Brain microvascular endothelial cell (primary cell): ENCODE data around the gene ERCC3.
"Not testable (repeated sequence)": the region's sequence is repeated elsewhere in the genome, so short reads cannot be mapped to it uniquely, and the experiment has no call there.

Source experiments
- DNase-seq: peaks from one replicate; pipeline ENCODE4 v3.0.0-alpha.2; 2020
- H3K27ac ChIP-seq: fragments of 250-450 bp; sonication (Bioruptor Pico); 2 replicates; pipeline ENCODE4 v1.5.1; 2020; ENCODE audit warnings: mild to moderate bottlenecking, moderate library complexity
- H3K27me3 ChIP-seq: fragments of 250-450 bp; sonication (Bioruptor Pico); replicated peaks from 2 replicates; pipeline ENCODE4 v1.5.1; 2020; ENCODE audit warnings: mild to moderate bottlenecking
- H3K36me3 ChIP-seq: fragments of 250-450 bp; sonication (Bioruptor Pico); replicated peaks from 2 replicates; pipeline ENCODE4 v1.5.1; 2020; ENCODE audit warnings: mild to moderate bottlenecking
- H3K4me3 ChIP-seq: 2 replicates; pipeline ENCODE4 v1.5.1; 2011; ENCODE audit warnings: low read depth, mild to moderate bottlenecking, control low read depth, low read length, moderate library complexity
- in situ Hi-C: cut with HindIII; loops from 2 replicates; pipeline ENCODE4 v1.10.0; 2017; ENCODE audit warnings: low sequenced_read_pairs, low pct_ligation_motif_present
- TF ChIP-seq, protein P1 (sequence below): IDR thresholded peaks from 2 replicates; pipeline ENCODE4 v1.5.1; 2011; ENCODE audit warnings: low read depth, mild to moderate bottlenecking, moderate library complexity, low read length, control low read depth, inconsistent platforms; ENCODE audit errors: missing control alignments

ERCC3 gene

DNA sequence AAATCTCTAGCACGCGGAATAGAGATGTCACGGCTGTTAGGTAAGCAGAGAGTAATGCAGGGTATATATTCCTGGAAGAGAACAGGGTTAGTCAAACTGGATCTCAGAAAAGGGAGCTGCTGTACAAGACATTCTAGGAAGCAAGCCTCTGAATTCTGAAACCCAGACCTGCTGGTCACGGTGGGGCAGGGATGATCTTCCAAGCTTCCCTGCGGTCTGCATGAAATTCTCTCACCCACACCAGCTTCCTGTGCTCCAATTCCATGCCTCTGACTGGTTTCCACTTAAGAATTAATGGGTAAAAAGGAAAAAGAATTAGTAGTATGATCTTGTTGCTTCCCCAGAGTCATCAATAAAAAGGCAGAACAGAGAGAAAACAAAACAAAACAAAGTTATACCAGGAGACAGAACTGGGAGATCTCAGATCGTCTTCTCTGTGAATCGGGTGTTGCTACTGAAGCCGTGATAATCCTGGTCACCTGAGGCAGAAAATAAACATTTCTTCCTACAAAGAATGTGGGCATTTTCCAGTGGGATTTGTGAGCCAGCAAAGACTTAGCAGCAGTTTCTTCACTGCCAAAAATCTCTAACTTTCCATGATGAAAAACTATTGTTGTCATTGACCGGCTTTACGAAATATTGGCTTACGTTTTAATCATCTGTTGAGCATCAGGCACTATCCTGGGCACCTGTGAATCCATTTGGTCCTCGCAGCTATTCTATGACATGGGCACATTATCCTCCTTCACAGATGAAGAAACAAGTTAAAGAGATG lies 68.6 kb downstream of the ERCC3 start:
- Histone ChIP-seq H3K36me3 (no peaks in the 10 kb centered on the region), H3K4me3 (no peak overlapping the region), H3K27me3 (no peaks in the 10 kb centered on the region), H3K27ac (no peak overlapping the region)
- in situ Hi-C loops, result no loop called here
- peak; percentile 73 for DNase-seq
- TF ChIP-seq, protein P1, sequence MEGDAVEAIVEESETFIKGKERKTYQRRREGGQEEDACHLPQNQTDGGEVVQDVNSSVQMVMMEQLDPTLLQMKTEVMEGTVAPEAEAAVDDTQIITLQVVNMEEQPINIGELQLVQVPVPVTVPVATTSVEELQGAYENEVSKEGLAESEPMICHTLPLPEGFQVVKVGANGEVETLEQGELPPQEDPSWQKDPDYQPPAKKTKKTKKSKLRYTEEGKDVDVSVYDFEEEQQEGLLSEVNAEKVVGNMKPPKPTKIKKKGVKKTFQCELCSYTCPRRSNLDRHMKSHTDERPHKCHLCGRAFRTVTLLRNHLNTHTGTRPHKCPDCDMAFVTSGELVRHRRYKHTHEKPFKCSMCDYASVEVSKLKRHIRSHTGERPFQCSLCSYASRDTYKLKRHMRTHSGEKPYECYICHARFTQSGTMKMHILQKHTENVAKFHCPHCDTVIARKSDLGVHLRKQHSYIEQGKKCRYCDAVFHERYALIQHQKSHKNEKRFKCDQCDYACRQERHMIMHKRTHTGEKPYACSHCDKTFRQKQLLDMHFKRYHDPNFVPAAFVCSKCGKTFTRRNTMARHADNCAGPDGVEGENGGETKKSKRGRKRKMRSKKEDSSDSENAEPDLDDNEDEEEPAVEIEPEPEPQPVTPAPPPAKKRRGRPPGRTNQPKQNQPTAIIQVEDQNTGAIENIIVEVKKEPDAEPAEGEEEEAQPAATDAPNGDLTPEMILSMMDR, result no peak

DNA sequence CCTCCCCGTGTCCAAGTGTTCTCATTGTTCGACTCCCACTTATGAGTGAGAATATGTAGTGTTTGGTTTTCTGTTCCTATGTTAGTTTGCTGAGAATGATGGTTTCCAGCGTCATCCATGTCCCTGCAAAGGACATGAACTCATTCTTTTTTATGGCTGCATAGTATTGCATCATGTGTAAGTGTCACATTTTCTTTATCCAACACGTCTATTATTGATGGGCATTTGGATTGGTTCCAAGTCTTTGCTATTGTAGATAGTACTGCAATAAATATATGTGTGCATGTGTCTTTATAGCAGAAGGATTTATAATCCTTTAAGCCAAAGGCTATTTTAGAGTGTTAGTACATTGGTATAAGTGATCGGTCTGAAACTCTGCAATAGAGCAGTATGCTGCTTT lies 69.8 kb downstream of the ERCC3 start:
- H3K36me3 ChIP-seq, H3K27ac ChIP-seq, in situ Hi-C loops, H3K4me3 ChIP-seq, H3K27me3 ChIP-seq, DNase-seq: not testable (repeated sequence)

DNA sequence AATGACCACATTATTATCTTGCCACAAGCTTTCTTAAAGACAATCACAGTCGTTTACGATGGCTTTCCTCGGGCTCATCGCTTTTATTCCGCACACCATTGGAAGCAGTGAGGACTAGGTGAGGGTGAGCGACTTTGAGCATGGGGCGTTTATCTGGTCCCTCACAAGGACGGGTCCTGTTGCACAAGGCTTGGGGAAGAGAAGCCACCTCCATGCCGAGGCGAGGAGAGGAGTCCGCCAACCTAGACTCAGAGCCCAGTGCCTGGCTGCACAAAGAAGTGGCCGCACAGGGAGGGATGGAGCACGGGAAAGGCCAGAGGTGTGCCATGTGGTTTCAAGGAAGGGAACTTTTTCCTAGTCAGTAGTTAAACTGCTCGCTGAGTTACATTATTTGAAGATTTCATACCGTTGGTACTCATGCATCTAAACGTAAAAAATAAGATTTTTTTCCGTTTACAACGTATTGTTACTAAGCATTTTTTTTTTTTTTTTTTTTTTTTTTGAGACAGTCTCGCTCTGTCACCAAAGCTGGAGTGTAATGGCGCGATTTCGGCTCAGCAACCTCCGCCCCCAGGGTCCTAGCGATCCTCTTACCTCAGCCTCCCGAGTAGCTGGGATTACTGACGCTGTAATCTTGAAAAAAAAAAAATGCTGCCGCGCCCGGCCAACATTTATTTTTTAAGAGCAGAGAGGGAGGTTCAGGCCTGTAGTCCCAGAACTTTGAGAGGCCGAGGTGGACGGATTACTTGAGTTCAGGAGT lies 73.0 kb downstream of the ERCC3 start:
- H3K36me3 ChIP-seq, result no peaks in the 10 kb centered on the region
- H3K27me3 ChIP-seq, result no peaks in the 10 kb centered on the region
- DNase-seq, result no peak
- TF ChIP-seq, protein P1, result no peak
- in situ Hi-C loops, result no loop called here
- no peak overlapping the region for H3K27ac ChIP-seq
- peak overlapping the region; percentile 70 for H3K4me3 ChIP-seq

DNA sequence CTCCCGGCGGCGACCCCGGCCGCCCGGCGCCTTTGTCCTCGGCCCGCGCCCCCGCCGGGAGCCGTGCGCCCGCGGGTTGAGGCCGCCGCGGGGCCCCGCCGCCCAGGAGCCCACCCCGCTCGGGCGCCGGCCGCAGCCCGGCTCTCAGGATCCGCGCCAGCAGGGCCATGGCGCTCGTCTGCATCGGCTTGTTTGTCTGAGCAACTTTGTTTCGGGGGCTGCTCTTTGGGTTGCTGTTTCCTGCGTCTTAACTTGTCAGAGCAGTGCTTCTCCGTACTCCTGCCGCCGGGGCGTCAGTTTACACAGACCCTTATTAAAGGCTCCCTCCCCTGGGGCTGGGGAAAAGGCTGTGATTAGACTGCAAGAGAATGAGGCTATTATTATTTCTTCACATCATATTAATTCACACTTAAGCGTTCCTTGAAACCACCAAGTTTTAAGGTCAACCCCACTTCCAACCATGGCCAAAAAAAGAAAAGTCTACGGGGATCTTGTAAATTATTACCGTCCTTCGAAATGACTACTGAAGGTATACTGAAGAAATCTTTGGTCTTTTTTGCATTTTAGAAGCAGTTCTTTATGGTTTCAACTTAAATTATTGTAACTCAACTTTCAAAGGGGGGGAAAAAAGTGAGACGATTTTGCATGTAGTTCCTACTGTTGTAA lies 73.7 kb downstream of the ERCC3 start, which contains the start of gene CYP27C1:
Gene CYP27C1 (minus strand): TSS at position 198 of the 666 bp plus-strand sequence. CDS start 29 bp downstream, at position 169.
- H3K4me3 ChIP-seq, result peak within 1 kb of the TSS; percentile 70
- TF ChIP-seq, protein P1, result no peak
- DNase-seq, result no peak
- in situ Hi-C loops, result no loop called here
- H3K36me3 ChIP-seq, result no peaks in the 10 kb centered on the region
- H3K27me3 ChIP-seq, result no peaks in the 10 kb centered on the region
- H3K27ac ChIP-seq, result no peak within 1 kb of the TSS

DNA sequence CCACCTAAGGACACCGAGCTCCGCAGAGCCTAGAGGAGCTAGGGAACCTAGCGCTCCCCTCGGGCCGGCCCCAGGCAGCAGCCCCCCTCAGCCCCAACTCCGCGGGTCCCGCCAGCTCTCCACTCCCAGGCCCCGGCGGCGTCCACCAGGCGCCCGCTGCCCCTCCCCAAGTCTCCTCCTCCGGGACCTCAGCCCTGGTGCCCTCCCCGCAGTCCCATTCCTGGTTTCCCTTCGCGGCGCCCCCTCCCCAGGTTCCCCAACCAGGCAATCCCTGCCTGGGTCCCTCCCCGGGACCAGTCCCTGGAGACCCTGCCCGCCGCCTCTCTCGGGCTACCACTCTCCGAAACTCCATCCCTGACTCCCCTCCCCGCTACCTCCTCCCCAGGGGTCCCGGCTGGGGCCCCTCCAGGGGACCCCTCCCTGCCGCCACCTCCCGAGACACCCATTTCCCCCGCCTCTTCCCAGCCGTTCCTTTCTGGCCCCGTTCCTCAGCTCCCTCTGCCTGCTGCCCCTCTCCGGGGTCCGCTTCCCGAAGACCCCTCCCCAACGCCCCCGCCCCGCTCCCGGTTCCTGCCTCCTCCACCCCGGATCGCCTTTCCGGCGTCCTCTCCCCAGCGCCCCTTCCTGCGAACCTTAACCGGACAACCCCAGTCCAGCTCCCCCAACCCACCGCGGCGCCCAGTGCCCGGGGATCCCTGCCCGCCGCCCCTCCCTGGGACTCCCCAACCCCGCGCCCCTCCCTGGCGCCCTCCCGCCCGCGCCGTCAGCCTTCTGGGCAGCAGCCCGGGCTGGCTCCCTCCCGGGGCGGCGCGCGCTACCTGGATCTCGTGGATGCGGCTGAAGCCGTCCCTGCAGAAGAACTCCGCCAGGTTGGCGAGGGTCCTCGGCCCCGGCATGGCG lies 74.5 kb downstream of the ERCC3 start:
- TF ChIP-seq, protein P1, result no peak
- Histone ChIP-seq H3K27me3 (no peaks in the 10 kb centered on the region), H3K36me3 (no peaks in the 10 kb centered on the region), H3K4me3 (peak overlapping the region; percentile 70), H3K27ac (no peak overlapping the region)
- DNase-seq, result no peak
- in situ Hi-C loops, result no loop called here
